NCI-H526 treated with DMSO at 0.1 percent for 48 hours (cell line): ENCODE measurements around the gene OR6Y1.

ENCODE experiments used
- DNase-seq: peaks from one replicate; lab custom pipeline; 2025; lab: John Stamatoyannopoulos, UW

Gene OR6Y1, protein sequence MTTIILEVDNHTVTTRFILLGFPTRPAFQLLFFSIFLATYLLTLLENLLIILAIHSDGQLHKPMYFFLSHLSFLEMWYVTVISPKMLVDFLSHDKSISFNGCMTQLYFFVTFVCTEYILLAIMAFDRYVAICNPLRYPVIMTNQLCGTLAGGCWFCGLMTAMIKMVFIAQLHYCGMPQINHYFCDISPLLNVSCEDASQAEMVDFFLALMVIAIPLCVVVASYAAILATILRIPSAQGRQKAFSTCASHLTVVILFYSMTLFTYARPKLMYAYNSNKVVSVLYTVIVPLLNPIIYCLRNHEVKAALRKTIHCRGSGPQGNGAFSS

DNA sequence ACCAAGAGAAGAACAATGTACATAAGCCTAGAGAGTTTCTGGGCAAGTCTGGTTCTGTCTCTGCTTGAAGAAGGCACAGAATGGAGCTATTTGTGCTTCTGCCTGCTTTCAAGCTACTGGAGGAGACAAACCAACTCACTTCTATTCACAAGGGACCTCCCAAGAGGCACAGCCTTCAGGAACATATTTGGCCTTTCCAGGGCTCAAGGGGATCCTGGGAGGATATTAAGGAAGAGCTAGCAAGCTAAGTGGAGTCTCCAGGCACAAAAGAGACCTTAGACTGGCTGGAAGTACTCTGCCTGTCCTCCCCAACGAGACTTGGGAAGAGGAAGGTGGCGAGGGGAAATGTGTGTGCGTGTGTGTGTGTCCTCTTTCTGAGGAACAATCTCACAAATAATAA lies at the start of gene OR6Y1:
Gene OR6Y1 (minus strand): TSS at position 54 of the 400 bp plus-strand sequence. CDS start 6,300 bp downstream, outside the sequence.
- DNase-seq: no peak

DNA sequence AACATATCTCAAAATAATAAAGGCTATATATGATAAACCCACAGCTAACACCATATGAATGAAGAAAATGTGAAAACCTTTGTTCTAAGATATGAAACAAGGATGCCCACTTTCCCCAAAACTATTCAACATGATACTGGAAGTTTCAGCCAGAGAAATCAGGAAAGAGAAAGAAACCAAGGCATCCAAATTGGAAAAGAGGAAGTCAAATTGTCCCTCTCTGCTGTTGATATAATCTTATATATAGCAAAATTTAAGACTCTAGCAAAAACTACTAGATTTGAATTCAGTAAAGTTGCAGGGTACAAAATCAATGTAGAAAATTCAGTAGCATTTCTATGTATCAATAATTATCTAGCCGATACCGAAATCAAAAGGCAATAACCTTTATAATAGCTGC lies 46.5 kb upstream of the OR6Y1 start:
- DNase-seq: no peak

DNA sequence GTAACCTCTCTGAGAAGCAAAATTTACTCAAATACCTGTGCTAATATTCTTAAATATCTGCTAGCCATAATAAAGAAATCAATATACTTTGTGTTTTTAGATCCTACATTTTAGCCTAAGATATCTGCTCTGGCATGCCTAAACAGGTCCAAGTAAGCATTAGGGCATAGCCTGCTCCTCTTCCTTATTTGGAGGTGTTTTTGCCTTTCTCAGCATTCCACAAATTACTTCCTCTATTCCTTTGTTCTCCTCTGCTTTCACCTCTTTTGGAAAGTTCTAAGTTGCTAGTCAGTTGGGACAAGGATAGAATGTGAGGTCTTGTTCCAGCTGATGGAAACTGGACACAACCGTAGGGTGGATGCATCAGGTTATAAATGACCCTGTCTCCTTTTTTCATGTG lies 32.7 kb upstream of the OR6Y1 start:
- DNase-seq: no peak

DNA sequence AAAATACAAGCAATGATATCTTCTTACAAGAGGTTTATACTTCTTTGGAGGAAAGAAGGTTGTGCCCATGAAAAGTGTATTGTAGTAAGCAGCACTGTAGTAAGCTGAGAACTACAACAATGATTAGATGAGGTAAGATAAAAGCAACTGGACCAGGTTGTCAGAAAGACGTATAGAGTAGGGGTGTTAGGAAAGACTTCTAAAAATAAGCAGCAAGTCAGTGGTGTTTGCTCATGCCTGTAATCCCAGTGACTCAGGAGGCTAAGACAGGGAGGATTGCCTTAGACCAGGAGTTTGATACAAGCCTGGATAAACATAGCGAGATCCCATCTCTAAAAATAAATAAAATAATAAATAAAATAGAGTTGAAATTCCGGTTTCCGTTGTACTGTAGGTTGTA lies 29.8 kb upstream of the OR6Y1 start:
- no peak for DNase-seq

DNA sequence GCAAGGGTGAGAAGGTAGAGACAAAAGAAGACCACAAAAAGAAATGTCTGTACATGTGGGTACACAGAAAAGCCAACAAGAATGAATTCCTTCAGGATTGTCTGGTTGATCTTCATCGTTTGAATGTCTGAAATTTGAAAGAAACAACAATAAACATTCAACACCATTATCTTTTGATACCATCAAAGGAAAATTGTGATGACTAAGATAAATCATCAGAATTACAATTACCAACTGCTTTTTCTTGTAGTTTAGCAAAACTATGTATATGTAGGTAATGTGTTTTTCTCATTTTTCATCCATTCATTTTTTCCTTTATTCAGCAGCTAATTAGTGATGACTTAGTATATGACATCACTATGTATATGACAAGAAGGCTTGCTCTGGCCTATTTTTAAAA lies 25.5 kb upstream of the OR6Y1 start, which contains the start of gene OR10X1:
Gene OR10X1 (minus strand): TSS at position 167 of the 400 bp plus-strand sequence. CDS start 0 bp downstream, at position 167.
- DNase-seq: no peak

DNA sequence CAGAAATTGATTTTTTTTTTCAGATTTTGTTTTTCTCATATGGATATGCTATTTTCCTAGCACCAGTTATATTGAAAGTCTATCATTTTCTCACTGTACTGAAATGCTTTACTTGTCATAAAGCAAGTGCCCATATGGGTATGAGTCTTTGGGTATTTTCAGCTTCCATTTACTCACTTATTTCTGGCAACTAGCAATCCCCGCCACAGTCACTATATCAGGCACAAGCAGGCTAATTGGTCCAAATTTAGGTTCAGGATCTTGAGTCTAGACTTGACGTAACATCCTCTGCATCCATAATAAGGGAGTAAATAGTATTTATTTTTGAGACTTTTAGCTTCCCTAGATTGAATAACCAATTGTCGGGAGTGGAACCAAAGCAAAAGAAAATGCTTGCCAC lies 23.4 kb upstream of the OR6Y1 start:
- DNase-seq: no peak

DNA sequence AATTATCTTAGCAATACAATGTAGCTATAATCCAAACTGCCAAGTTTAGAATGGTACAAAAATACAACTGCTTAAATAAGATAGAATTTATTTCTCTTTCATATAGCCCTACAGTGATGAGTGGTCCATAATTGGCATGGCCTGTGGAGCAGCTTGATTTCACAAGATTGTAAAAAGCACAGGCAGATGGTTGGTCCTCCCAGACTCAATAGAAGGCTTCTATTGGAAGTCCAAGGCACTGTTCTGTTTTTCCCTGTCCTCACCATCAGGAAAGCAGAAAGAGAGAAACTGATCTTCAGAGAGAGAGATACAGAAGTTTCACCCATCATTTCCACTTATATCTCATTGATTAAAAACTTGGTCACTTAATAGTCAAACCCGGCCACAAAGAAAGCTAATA lies 18.0 kb upstream of the OR6Y1 start:
- DNase-seq: no peak

DNA sequence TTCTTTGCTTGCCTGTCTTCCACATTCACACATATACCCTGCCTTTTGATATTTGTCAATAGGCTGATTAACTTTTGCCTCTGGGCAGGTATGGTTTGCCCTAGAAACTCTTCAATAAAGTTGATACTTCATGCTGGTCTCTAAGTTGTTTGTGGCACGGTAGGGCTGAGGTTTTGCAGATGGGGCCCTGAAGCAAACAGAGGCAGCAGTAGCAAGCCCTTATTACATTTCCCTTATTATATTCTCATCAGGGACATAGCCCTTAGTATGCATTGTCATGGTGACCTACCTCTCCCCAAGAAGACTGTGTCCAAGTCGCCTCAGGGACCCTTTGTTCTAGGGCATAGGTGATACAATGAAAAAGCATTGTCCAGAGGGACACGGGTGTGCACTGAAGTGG lies 16.3 kb upstream of the OR6Y1 start, which contains the start of gene OR6P1:
Gene OR6P1 (minus strand): TSS at position 101 of the 400 bp plus-strand sequence. CDS start 6,976 bp downstream, outside the sequence.
- no peak for DNase-seq

DNA sequence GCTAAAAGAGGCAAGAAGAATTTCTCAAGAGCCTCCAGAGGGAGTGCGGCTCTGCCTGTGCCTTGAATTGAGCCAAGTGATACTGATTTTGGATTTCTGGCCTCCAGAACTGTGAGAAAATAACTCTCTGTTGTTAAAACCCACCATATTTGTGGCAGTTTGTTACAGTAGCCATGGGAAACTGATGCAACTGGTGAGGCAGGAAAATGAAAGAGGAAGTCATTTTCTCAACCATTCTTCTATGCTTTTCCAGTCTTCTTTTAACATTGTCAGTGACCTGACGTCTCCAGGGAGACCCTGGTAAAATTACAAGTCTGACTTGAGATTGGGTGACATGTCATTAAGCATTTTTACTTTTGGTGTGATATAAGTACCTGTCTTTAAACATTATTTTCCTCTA lies 10.4 kb upstream of the OR6Y1 start:
- no peak for DNase-seq

DNA sequence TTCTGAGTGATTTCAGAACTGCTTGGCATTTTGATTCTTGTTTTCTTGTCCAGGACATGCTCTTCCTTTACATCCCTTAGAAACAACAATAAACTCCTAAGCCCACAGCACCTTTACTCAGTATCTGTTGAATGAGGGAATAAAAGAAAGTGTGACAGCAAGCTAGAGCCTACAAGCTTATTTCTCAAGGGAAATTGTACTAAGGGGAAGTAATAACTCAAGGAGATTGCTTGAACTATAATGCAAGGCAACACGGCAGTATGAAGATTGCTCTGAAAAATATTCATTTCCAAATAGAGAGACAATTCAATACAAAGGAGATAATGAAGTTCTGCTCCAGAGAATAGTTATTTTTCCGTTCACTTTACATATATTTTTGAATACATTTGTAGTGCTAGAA lies 9.6 kb upstream of the OR6Y1 start:
- DNase-seq: no peak

DNA sequence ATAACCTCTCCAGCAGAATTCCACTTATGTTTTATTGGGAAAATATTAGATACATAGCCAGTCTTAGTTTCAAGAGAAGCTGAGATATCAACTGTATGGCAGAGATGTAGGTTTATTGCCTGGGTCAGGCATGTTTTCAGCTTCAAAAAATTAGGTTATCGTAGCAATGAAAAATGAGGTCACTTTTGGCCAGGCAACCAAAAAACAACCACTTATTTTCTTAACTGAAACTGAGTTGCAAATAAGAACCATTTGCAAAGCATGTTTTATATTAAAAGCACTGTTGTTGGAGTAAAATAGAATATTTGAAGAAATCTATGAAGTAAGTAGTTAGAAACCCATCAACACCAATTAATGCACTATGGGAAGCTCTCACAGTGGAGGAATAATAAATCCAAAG lies 5.5 kb upstream of the OR6Y1 start:
- DNase-seq: no peak

DNA sequence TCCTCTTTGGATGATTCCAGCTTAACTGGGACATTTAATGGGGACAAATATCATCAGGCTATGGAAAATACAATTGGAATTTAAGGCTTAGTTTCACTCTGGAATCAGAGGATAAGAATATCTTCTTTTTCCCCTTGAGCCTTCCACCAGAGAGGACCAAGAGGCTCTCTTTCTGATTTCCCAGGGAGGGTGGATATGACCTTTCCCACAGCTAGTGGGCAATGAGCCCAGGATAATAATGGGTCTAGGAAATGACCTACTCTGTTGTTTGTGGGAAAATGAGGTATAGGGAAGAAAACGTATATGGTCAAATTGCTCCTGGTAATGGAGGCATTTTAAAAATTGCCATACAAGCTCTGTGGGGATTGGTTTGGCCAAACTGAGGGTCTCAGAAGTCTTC lies 1.9 kb downstream of the OR6Y1 start:
- DNase-seq: no peak

DNA sequence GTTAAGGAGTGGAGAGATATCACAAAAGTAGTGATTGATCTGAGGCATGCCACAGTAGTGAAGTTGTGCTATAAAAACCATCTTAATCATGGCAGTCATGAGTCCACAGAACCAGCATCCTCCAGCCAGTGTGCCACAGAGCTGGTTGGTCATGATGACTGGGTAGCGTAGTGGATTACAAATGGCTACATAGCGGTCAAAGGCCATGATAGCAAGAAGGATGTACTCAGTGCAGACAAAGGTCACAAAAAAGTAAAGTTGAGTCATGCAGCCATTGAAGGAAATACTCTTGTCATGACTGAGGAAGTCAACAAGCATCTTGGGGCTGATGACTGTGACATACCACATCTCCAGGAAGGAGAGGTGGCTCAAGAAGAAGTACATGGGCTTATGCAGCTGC lies 6.7 kb downstream of the OR6Y1 start:
- no peak for DNase-seq

DNA sequence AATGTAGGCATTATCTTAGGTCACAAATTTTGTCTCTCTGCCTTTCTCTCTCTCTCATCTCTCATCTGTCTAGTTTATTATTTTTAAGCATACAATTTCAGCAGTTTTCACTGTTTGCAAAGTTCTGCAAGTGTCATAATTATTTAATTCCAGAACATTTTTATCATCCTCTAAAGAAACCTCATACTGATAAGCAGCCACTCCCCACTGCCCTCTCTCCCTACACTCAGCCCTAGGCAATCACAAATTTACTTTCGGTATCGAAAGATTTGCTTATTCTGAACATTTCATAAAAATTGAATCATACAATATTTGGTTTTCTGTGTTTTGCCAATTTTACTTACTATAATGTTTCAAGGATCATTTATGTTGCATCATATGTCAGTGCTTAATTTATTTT lies 16.6 kb downstream of the OR6Y1 start:
- no peak for DNase-seq

DNA sequence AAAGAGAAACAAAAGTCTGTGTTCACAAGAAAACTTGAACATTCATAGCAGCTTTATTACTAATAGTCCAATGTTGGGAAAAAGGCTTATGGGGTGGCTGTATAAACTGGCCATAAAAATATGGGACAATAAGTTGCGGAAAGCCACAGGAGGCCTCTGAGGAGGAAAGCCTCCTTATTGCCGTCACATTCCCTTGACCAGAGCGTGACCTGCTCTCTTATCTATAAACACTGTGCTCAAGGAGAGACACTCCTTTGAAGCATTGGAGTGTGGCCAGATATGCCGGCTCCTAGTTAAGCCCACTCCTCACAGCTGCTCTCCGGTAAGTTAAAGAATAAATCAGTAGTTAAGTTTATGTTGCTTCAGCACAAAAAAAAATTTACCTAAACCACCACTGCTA lies 19.7 kb downstream of the OR6Y1 start:
- DNase-seq: no peak

DNA sequence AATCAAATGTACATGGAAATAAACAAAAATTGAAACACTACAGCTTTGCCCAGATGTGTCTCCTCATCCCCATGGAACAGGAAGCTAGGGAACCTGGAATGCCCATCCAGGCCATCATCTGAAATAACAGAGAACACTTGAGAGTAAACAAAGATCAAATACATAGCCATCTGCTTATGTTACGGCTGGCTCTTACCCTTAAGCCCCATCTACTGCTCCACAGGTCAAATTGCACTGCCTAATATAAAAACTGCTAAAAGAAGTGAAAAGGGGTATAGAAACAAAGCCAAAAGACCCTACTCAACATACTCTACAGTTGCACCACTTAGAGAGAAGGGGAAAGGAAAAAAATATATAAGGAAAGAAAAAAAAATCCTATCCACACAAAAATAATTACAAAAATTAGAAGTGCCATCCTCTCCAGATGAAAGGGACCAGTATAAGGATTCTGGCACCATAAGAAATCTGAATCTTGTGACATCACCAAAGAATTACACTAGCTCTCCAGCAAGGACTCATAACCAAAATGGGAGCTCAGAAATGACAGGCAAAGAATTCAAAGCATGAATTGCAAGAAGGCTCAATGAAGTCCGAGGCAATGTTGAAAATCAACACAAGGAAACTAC lies 26.9 kb downstream of the OR6Y1 start:
- DNase-seq: no peak

DNA sequence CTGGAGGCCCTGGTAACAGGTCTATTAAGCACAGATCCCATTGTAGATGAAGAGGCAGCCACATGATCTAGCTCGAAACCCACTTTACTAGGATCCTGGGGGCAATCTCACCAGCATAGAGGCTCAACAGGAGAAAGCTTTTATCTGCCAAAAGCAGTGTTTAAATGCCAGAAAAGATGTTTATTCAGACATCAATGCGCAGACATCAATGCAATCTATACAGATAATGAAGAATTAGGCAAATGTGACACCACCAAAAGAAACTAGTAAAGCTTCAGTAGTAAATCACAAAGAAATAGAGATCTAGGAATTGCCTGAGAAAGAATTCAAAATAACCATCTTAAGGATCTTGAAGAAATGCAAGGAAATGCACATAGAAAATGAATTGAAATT lies 32.5 kb downstream of the OR6Y1 start:
- DNase-seq: no peak

DNA sequence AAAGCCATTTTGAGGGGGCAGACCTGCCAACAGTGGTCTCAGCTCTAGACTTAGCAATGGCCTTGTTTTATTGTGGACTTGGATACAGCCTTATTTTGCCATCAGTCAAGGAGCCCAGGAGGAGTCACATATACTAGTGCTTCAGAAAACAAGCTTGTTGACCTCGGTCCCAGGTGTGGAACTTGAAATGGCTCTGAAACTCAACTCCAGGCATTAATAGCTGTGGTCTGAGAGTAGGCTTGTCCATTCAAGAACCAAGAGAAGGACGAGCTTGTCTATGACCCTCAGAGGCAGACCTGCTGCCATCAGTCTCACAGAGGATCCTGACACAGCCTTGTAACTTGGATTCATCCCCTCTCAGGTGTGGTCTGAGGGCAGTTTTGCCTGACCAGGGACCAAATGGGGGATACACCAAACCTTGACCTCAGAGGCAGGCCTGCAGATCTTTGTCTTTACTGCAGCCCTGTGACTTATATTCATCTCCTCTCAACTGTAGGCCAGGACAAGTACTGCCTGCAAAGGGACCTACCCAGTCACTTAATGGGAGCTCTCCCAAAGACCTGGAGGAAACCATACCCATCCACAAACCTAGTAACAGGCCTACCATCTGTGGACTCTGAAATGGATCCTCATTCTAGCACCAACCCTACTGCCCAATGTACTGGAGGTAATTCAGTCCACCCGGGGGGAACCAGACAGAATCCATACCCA lies 33.1 kb downstream of the OR6Y1 start:
- no peak for DNase-seq

DNA sequence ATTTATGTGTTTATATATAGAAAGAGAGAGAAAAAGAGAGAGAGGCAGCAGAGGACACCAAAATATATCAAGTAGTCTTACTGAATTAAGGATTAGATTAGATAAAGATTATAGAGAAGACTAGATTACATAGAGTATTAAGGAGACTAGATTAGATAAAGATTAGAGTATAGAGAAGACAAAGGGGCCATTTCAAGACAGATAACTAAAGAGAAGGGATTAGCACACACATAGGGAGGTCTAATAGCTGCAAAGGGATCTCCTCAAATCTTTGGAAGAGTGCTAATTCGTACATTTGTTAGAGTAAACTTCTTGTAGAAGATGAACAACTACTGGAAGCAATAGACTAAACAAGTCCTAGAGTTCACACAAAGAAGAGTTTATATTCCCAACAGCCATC lies 34.2 kb downstream of the OR6Y1 start:
- no peak for DNase-seq

DNA sequence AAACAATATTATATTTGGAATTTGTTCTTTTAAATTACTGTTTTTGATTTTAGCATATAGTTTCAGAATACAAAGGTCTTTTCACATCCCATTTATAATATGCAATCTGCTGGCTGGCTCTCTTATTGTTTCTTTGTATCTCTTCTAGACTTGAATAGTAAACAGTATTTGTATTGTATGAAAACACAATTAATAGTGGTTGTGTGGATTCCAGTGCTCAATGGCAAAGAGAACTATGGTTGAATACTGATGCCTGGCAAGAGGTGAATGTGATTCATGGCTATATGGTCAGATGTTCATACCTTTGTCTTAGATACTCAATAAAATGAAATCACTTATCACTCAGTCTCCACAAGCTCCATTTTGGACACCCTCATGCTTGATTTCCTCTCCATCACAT lies 37.2 kb downstream of the OR6Y1 start:
- DNase-seq: no peak

DNA sequence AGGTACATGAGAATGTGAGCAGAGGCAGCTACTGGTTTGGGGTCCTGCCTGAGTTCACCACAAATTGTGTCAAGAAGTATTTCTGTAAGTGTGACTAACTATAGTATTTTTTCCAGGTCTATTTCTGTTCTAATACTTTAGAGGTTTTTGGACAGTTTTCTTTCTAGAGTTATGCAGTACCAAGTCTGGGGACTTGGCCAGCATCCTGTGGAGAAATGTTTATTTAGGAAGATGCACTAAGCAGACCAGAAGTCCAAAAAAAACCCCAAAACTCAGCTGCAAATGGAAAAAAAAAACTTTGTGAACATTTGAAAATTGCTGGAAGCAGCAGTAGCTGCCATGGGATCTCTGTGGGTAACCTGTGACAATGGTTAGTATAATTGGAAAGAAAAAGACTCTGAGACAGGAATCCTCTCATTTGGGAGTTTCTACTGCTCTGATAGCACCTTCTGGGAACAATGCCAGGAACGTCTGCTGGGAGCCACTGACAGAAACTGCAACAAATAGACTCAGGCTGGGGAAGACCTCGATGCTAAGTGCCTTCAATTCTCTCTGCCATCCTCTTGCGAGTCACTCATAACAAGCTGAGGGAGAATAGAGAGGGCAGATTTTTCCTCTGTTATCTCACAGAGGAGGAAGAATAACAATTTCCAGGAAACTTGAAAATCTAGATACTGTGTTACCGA lies 44.6 kb downstream of the OR6Y1 start:
- no peak for DNase-seq

DNA sequence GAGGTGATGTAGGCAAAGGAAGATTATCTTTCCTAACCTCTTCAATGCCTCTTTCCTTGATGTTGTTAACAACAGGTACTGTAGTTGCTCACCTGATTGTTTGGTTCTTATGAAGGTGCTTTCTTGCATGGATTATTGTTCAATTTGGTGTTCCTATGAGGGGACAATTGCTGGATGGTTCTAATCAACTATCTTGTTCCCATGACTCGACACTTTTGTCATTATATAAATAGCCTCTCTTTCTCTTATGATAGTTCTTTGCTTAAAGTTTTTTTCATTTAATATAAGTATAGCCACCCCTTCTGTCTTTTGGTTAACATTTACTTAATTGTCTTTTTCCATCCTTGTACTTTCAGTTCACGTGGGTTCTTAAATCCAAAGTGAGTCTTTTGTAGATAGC lies 46.7 kb downstream of the OR6Y1 start:
- DNase-seq: no peak
